Smooth muscle cell (in vitro differentiated cells): Measurements from ENCODE around the gene SCN8A. TPM values are rescaled to one million over a fixed set of nuclear protein-coding genes. Genes with fewer than 3 reads are reported as not detected.

Source experiments
- DNase-seq: peaks from one replicate; lab custom pipeline; 2025; ENCODE audit not compliant: unreplicated experiment; lab: John Stamatoyannopoulos, UW
- H2AFZ ChIP-seq: fragments of 200-600 bp; sonication (generic); 2 replicates; pipeline ENCODE4 v1.6.0; 2016; ENCODE audit warnings: antibody characterized with exemption, low read depth, mild to moderate bottlenecking
- H3F3A ChIP-seq: fragments of 200-600 bp; sonication (generic); 2 replicates; pipeline ENCODE4 v1.6.0; 2017; ENCODE audit warnings: antibody characterized with exemption, low read depth
- H3K27ac ChIP-seq: fragments of 200-600 bp; sonication (generic); 2 replicates; pipeline ENCODE4 v1.5.1; 2016; ENCODE audit warnings: low read depth, mild to moderate bottlenecking
- H3K27me3 ChIP-seq: fragments of 200-600 bp; sonication (generic); 2 replicates; pipeline ENCODE4 v1.6.1; 2016; ENCODE audit warnings: low read depth, mild to moderate bottlenecking
- H3K36me3 ChIP-seq: fragments of 200-600 bp; sonication (generic); 2 replicates; pipeline ENCODE4 v1.5.1; 2016; ENCODE audit warnings: low read depth
- H3K4me1 ChIP-seq: fragments of 200-600 bp; sonication (generic); 2 replicates; pipeline ENCODE4 v1.5.1; 2016; ENCODE audit warnings: low read depth
- H3K4me2 ChIP-seq: fragments of 200-600 bp; sonication (generic); 2 replicates; pipeline ENCODE4 v1.6.0; 2016; ENCODE audit warnings: mild to moderate bottlenecking
- H3K4me3 ChIP-seq: fragments of 200-600 bp; sonication (generic); 2 replicates; pipeline ENCODE4 v1.5.1; 2016; ENCODE audit warnings: mild to moderate bottlenecking
- H3K79me2 ChIP-seq: fragments of 200-600 bp; sonication (generic); 2 replicates; pipeline ENCODE4 v1.6.0; 2016; ENCODE audit warnings: low read depth, mild to moderate bottlenecking
- H3K9ac ChIP-seq: fragments of 200-600 bp; sonication (generic); 2 replicates; pipeline ENCODE4 v1.6.0; 2016; ENCODE audit warnings: low read depth
- H3K9me3 ChIP-seq: fragments of 200-600 bp; sonication (generic); replicated peaks from 2 replicates; pipeline ENCODE4 v1.5.1; 2016; ENCODE audit warnings: low read depth
- H4K20me1 ChIP-seq: fragments of 200-600 bp; sonication (generic); 2 replicates; pipeline ENCODE4 v1.6.0; 2016; ENCODE audit warnings: low read depth
- CTCF ChIP-seq: fragments of 200-600 bp; sonication (generic); IDR thresholded peaks from 2 replicates; pipeline ENCODE4 v1.5.1; 2017; ENCODE audit warnings: borderline replicate concordance, mild to moderate bottlenecking, antibody characterized with exemption; ENCODE audit not compliant: insufficient read depth, poor library complexity, severe bottlenecking
- WGBS: methylation state at CpG from one replicate; pipeline ENCODE4 v1.1.7; 2016; ENCODE audit warnings: low lambda C conversion rate; 5-methylcytosine and 5-hydroxymethylcytosine counted together
- polyA plus RNA-seq: library from polyadenylated mRNA; unstranded; fragments of >200 nt; fragmentation: Nextera tagmentation; extraction: Ambion mirVana; gene quantifications from 2 replicates; pipeline ENCODE4 v1.2.1, GENCODE V29; 2016
- total RNA-seq: library from RNA; depleted of rRNA; stranded (reverse); fragments of >200 nt; gene quantifications from 2 replicates; pipeline ENCODE4 v1.2.3, GENCODE V29; 2014

SCN8A gene
- total and polyA plus RNA-seq, 2 experiments from 2014 or later, result 0.38 to 4.5 TPM

DNA sequence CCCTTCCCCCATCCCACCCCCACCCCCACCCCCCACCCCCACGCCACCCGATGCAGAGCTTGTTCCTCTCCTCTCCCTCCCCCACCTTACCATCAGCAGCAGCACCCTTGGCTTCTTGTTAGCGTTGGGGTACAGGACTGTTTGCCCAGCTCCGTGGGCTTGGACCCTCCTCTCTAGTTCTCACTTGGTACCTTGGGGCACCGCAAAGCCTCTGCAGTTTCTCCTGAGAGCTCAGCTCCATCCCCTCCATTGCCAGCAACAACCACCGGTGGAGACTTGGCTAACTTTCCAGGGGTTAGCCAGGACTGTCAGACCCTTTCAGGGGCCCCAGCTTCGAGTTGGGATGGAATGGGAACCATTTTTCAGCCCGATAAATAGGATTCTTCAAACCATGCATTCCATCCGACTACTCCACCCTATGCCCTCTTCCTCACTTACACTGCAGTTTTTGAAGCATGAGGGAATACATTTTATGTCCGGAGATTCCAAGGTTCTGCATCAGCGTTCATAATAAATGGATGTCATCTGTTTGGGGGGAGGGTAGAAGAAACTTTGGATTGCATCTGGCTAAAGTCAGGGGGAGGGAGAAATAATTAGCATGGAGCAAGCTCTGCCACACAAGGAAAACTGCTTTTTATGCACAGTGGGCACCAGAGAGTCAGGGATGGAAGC lies 1.1 kb downstream of the SCN8A start:
- Histone ChIP-seq H2AFZ (no peak overlapping the region), H3K36me3 (no peaks in the 10 kb centered on the region), H3K4me3 (no peak overlapping the region), H3K79me2 (no peaks in the 10 kb centered on the region), H3K4me2 (peak overlapping the region; percentile 95), H4K20me1 (peaks cover 34% of the 10 kb centered on the region), H3K27ac (no peak overlapping the region), H3F3A (peaks cover 18% of the 10 kb centered on the region), H3K9me3 (no peaks in the 10 kb centered on the region), H3K9ac (no peak overlapping the region), H3K27me3 (peaks cover 5% of the 10 kb centered on the region), H3K4me1 (peaks cover 5% of the 10 kb centered on the region)
- TF ChIP-seq CTCF, result no peak
- no peak for DNase-seq
- WGBS, result 10% methylated on average over 11 of the region's 11 CpGs

DNA sequence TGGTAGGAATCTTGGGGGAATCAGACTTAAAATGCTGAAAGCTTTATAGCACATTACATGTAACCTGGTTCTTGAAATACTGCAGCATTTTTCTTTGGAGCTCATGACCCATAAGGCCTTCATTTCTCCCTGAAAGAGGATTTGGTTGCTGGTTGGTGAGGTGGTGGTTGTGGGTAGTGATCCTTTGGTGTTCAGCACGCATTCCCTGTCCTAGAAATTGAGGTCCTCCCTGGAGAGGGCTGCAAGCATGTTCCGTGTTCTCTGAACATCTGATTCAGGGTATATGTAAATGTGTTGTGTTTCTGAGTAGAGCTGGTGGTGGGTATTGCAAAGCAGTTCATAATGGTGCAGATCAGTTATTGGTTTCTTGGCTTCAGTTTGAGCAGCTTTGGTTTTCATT lies 2.0 kb downstream of the SCN8A start:
- no peaks in the 10 kb centered on the region for H3K36me3 ChIP-seq

DNA sequence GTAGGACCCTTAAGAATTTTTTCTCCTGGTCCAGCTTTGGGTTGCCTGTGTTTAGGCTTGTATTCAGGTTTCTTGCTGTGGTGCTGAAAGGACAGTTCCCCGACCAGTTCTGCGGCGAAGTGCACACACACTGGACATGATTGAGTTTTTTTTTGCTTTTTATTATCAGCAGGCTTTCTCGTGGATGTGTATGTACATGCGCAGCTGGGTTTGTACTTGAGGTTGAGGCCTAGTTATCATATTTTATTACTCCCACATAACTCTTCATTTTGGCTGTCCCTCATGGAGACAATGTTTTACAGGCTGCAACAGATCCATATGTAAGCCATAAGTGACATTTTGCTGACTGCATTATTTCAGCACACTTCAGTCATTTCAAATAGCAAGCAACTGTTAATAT lies 2.5 kb downstream of the SCN8A start:
- peaks cover 35% of the 10 kb centered on the region for H4K20me1 ChIP-seq
- peaks cover 13% of the 10 kb centered on the region for H3F3A ChIP-seq
- no peaks in the 10 kb centered on the region for H3K79me2 ChIP-seq
- no peak for DNase-seq
- 26% methylated on average over 5 of the region's 5 CpGs for WGBS
- H3K27me3 ChIP-seq, result peaks cover 9% of the 10 kb centered on the region
- H3K4me3 ChIP-seq, result no peak overlapping the region
- H3K36me3 ChIP-seq, result no peaks in the 10 kb centered on the region
- H2AFZ ChIP-seq, result no peak overlapping the region
- H3K9me3 ChIP-seq, result no peaks in the 10 kb centered on the region
- H3K27ac ChIP-seq, result no peak overlapping the region
- TF ChIP-seq CTCF, result no peak
- H3K9ac ChIP-seq, result no peak overlapping the region
- H3K4me1 ChIP-seq, result peaks cover 5% of the 10 kb centered on the region
- no peak overlapping the region for H3K4me2 ChIP-seq

More for the DNA sequence above, 2.0 kb downstream of the SCN8A start:
- Histone ChIP-seq H3F3A (peaks cover 18% of the 10 kb centered on the region), H3K9ac (no peak overlapping the region), H3K4me1 (peaks cover 5% of the 10 kb centered on the region), H3K27ac (no peak overlapping the region), H2AFZ (no peak overlapping the region), H3K79me2 (no peaks in the 10 kb centered on the region), H3K27me3 (peaks cover 7% of the 10 kb centered on the region), H3K4me3 (no peak overlapping the region), H3K9me3 (no peaks in the 10 kb centered on the region), H4K20me1 (peaks cover 34% of the 10 kb centered on the region), H3K4me2 (no peak overlapping the region)
- TF ChIP-seq CTCF, result no peak
- DNase-seq, result no peak
- 75% methylated on average over 2 of the region's 2 CpGs for WGBS

GRCh38 chr12:51598156-51598555 lies 7.1 kb downstream of the SCN8A start:
- Histone ChIP-seq H3F3A (no peaks in the 10 kb centered on the region), H3K36me3 (no peaks in the 10 kb centered on the region), H3K4me1 (no peaks in the 10 kb centered on the region), H3K4me2 (no peak overlapping the region), H4K20me1 (peaks cover 36% of the 10 kb centered on the region), H3K79me2 (no peaks in the 10 kb centered on the region), H2AFZ (no peak overlapping the region), H3K9me3 (no peaks in the 10 kb centered on the region), H3K9ac (no peak overlapping the region), H3K27me3 (peaks cover 4% of the 10 kb centered on the region), H3K27ac (no peak overlapping the region), H3K4me3 (no peak overlapping the region)
- TF ChIP-seq CTCF, result no peak
- DNase-seq, result no peak
- 76% methylated on average over 4 of the region's 4 CpGs for WGBS
